GM12878 (cell line): Measurements from ENCODE around the gene SMOC2. TPM values are rescaled to one million over a fixed set of nuclear protein-coding genes. Genes with fewer than 3 reads are reported as not detected.
A peak's percentile ranks its signal among the peaks of the same experiment; 100 is the strongest.

Source experiments
- ATAC-seq: fragments of 200-7000 bp; cut with Tn5 transposase; 3 replicates; pipeline ENCODE4 v1.9.1; 2020; ENCODE audit warnings: mild to moderate bottlenecking, moderate library complexity
- BruUV-seq: library from RNA; stranded (reverse); fragments of 400-500 nt; replicated peaks from 2 replicates; lab custom pipeline; 2021; lab: Mats Ljungman, UMichigan
- CTCF ChIA-PET: fragments of 300-600 bp; sonication (Branson Sonifier 250); formaldehyde crosslinking; extraction: SDS; loops from one replicate; lab custom pipeline; 2021; ENCODE audit warnings: inconsistent platforms; lab: Yijun Ruan, JAX
- POLR2A ChIA-PET: fragments of 350-600 bp; formaldehyde crosslinking; extraction: SDS; loops from one replicate; lab custom pipeline; 2021; ENCODE audit warnings: inconsistent platforms; lab: Charles Lee
- RAD21 ChIA-PET: fragments of 300-600 bp; sonication (Branson Sonifier 250); formaldehyde crosslinking; loops from one replicate; lab custom pipeline; 2023; ENCODE audit warnings: antibody characterized with exemption; ENCODE audit not compliant: unreplicated experiment; lab: Charles Lee
- SMC1A ChIA-PET: fragments of 300-600 bp; sonication (Branson Sonifier 250); formaldehyde crosslinking; loops from one replicate; lab custom pipeline; 2023; ENCODE audit not compliant: unreplicated experiment, uncharacterized antibody; lab: Charles Lee
- DNase-seq: peaks from one replicate; pipeline ENCODE4 v3.0.0-alpha.2; 2011; ENCODE audit warnings: low read depth, low spot score
- FAIRE-seq: peaks from 3 replicates; lab custom pipeline; 2011; peaks lifted over from hg19 to GRCh38; lab: Jason Lieb, UNC
- H2AFZ ChIP-seq: 2 replicates; pipeline ENCODE4 v1.6.0; 2011; ENCODE audit warnings: low read depth, low read length, control low read depth; ENCODE audit not compliant: control insufficient read depth
- H3K27ac ChIP-seq: 2 replicates; pipeline ENCODE4 v1.5.1; 2011; ENCODE audit warnings: control low read depth; ENCODE audit not compliant: control insufficient read depth, insufficient read depth
- H3K27me3 ChIP-seq, 2 experiments: replicated peaks in 1 of 2; 2 replicates each; pipeline versions ENCODE4 v1.6.0 to v1.6.1; 2011; ENCODE audit warnings: low read length in 1 of 2; ENCODE audit not compliant: control insufficient read depth in 2 of 2, insufficient read depth in 2 of 2
- H3K36me3 ChIP-seq, 2 experiments: 2 replicates each; pipeline ENCODE4 v1.5.1; 2011; ENCODE audit warnings: low read length in 1 of 2; ENCODE audit not compliant: control insufficient read depth in 2 of 2, insufficient read depth in 2 of 2
- H3K4me1 ChIP-seq: 2 replicates; pipeline ENCODE4 v1.6.1; 2011; ENCODE audit warnings: mild to moderate bottlenecking, low read length, moderate library complexity, mixed read lengths; ENCODE audit not compliant: control insufficient read depth, insufficient read depth
- H3K4me2 ChIP-seq: 2 replicates; pipeline ENCODE4 v1.6.0; 2011; ENCODE audit warnings: control low read depth; ENCODE audit not compliant: control insufficient read depth, insufficient read depth
- H3K4me3 ChIP-seq: fragments of 200-600 bp; sonication (generic); 2 replicates; pipeline ENCODE4 v1.5.1; 2016
- H3K79me2 ChIP-seq: 2 replicates; pipeline ENCODE4 v1.6.0; 2011; ENCODE audit warnings: low read length; ENCODE audit not compliant: control insufficient read depth, insufficient read depth
- H3K9ac ChIP-seq: 2 replicates; pipeline ENCODE4 v1.8.0; 2011; ENCODE audit warnings: low read length, control low read depth, mixed read lengths; ENCODE audit not compliant: control insufficient read depth, insufficient read depth
- H3K9me3 ChIP-seq: replicated peaks from 3 replicates; pipeline ENCODE4 v1.5.1; 2011; ENCODE audit warnings: mild to moderate bottlenecking, low read length; ENCODE audit not compliant: control insufficient read depth, insufficient read depth
- H4K20me1 ChIP-seq: 2 replicates; pipeline ENCODE4 v1.6.0; 2011; ENCODE audit not compliant: control insufficient read depth, insufficient read depth
- GABPA ChIP-seq: IDR thresholded peaks from 2 replicates; pipeline ENCODE4 v1.6.1; 2014; ENCODE audit warnings: antibody characterized with exemption, low read depth, mild to moderate bottlenecking, inconsistent platforms
- IRF5 ChIP-seq: fragments of 450-650 bp; IDR thresholded peaks from 2 replicates; pipeline ENCODE4 v1.6.1; 2017; ENCODE audit warnings: borderline replicate concordance
- NFYA ChIP-seq: IDR thresholded peaks from 2 replicates; pipeline ENCODE4 v1.6.1; 2011; ENCODE audit warnings: low read depth, mild to moderate bottlenecking, low read length, improper control_type of control experiment, borderline replicate concordance
- NR2F1 ChIP-seq: fragments of 450-650 bp; conservative IDR thresholded peaks from 2 replicates; pipeline ENCODE4 v1.6.1; 2017; ENCODE audit warnings: mild to moderate bottlenecking
- RBBP5 ChIP-seq: fragments of 200-600 bp; sonication (generic); conservative IDR thresholded peaks from 2 replicates; pipeline ENCODE4 v1.6.1; 2016
- SMAD1 ChIP-seq: fragments of 450-650 bp; IDR thresholded peaks from 2 replicates; pipeline ENCODE4 v1.6.1; 2018; ENCODE audit warnings: mild to moderate bottlenecking, low read depth; ENCODE audit not compliant: partially characterized antibody
- SUZ12 ChIP-seq: fragments of 200-600 bp; sonication (generic); IDR thresholded peaks from one replicate; pipeline ENCODE4 v1.6.1; 2018; ENCODE audit warnings: antibody characterized with exemption, mild to moderate bottlenecking; ENCODE audit not compliant: unreplicated experiment
- YBX1 ChIP-seq: fragments of 450-650 bp; IDR thresholded peaks from 2 replicates; pipeline ENCODE4 v1.6.1; 2016; ENCODE audit warnings: antibody characterized with exemption
- ZNF24 ChIP-seq: fragments of 450-650 bp; IDR thresholded peaks from 2 replicates; pipeline ENCODE4 v1.6.1; 2017; ENCODE audit warnings: antibody characterized with exemption, mild to moderate bottlenecking
- ZZZ3 ChIP-seq: IDR thresholded peaks from 2 replicates; pipeline ENCODE4 v1.6.1; 2011; ENCODE audit warnings: low read depth; ENCODE audit not compliant: control insufficient read depth, insufficient read length
- WGBS: methylation state at CpG from one replicate; pipeline ENCODE4 v1.1.6; 2016; ENCODE audit warnings: low lambda C conversion rate; ENCODE audit not compliant: insufficient replicate concordance, insufficient coverage; ENCODE audit errors: missing lambda C conversion rate; 5-methylcytosine and 5-hydroxymethylcytosine counted together
- in situ Hi-C: fragments of 300-500 bp; cut with MboI; formaldehyde crosslinking; loops from 9 replicates; pipeline ENCODE4 v1.14.3; 2018; ENCODE audit warnings: mixed read lengths
- intact Hi-C: fragments of 100-400 bp; cut with micrococcal nuclease; formaldehyde crosslinking; loops from one replicate; pipeline ENCODE4 v1.14.2; 2022; ENCODE audit not compliant: unreplicated experiment
- polyA plus RNA-seq, 11 experiments: library from polyadenylated mRNA; depleted of rRNA in 4 of 11; unstranded in 6 of 11; stranded (reverse) in 5 of 11; fragments of >200 nt; fragmentation: Nextera tagmentation in 4 of 11; fragmentation: Illumina TruSeq in 1 of 11; extraction: Ambion mirVana in 4 of 11; extraction: Trizol in 1 of 11; gene quantifications; 1 replicate in 1 of 11; 2 replicates in 10 of 11; pipeline versions ENCODE4 v1.2.1 to v1.2.3, GENCODE V29; 2011 to 2016; ENCODE audit warnings: inconsistent platforms in 2 of 11, missing spikeins in 2 of 11, low read depth in 1 of 11
- total RNA-seq, 4 experiments: library from RNA; depleted of rRNA in 3 of 4; stranded (reverse); fragments of >200 nt in 3 of 4; fragmentation: Illumina TruSeq in 1 of 4; extraction: Trizol in 1 of 4; gene quantifications; 2 replicates each; pipeline versions ENCODE4 v1.2.1 to v1.2.3, GENCODE V29; 2013 to 2021

The SMOC2 gene
- total and polyA plus RNA-seq, 10 of the 15 experiments (the other 5 are each of a cell fraction or from before 2014, with no cell fraction given), result 0.10 to 0.12 TPM; not detected in 8

GRCh38 chr6:168624540-168624939 lies 183.6 kb downstream of the SMOC2 start:
- Histone ChIP-seq H3K9me3 (no peaks in the 10 kb centered on the region; the same call in 2 of the 3 replicates), H3K9ac (no peak overlapping the region), H3K4me1 (no peaks in the 10 kb centered on the region), H3K27me3 (no peaks in the 10 kb centered on the region), H3K27ac (no peak overlapping the region), H4K20me1 (no peaks in the 10 kb centered on the region), H2AFZ (no peak overlapping the region), H3K36me3 (no peaks in the 10 kb centered on the region), H3K4me2 (no peak overlapping the region), H3K79me2 (no peaks in the 10 kb centered on the region), H3K4me3 (no peak overlapping the region)
- ChIA-PET CTCF (no interaction called here), POLR2A (no interaction called here), RAD21 (no interaction called here), SMC1A (no interaction called here)
- 83% methylated on average over 2 of the region's 2 CpGs for WGBS
- FAIRE-seq (no peak), ATAC-seq (no peak), DNase-seq (no peak)
- in situ Hi-C loops, result no loop called here
- intact Hi-C loops, result no loop called here
- TF ChIP-seq SUZ12 (no peak), RBBP5 (no peak), YBX1 (no peak), IRF5 (0 out of 2 replicates have a peak, but pooled peaks have one; percentile 19)
- BruUV-seq, result no TSS peak

DNA sequence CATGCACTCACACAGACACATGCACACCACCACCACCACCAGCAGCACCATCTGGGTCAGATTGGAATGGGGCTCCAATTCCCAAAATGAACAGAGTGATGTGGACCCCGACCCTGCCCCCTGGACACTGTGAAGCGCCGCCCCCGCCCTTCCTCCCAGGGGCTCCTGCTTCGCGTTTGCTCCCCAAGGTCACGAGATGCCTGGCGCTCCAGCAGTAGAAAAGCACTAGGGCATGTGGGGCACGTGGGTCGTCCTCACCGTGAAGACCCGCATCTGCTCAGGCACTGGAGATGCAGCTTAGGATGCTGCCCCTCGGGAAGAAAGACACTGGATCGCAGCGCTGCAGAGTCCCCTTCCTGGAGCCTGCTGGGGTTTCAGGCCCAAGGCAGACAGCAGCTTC lies 184.0 kb downstream of the SMOC2 start:
- H2AFZ ChIP-seq, result no peak overlapping the region
- H3K27me3 ChIP-seq, result no peaks in the 10 kb centered on the region
- intact Hi-C loops (no loop called here), in situ Hi-C loops (no loop called here)
- POLR2A ChIA-PET, result no interaction called here
- CTCF ChIA-PET, result no interaction called here
- RAD21 ChIA-PET, result no interaction called here
- BruUV-seq, result no TSS peak
- no peaks in the 10 kb centered on the region for H3K79me2 ChIP-seq
- H3K9me3 ChIP-seq, result no peaks in the 10 kb centered on the region; the same call in 2 of the 3 replicates
- FAIRE-seq (no peak), ATAC-seq (no peak)
- H3K9ac ChIP-seq, result no peak overlapping the region
- no peak overlapping the region for H3K27ac ChIP-seq
- H3K4me3 ChIP-seq, result no peak overlapping the region
- H3K4me1 ChIP-seq, result no peaks in the 10 kb centered on the region
- no peaks in the 10 kb centered on the region for H4K20me1 ChIP-seq
- no peak overlapping the region for H3K4me2 ChIP-seq
- 59% methylated on average over 15 of the region's 15 CpGs for WGBS
- SMC1A ChIA-PET, result no interaction called here
- TF ChIP-seq SMAD1, result no peak
- no peak for TF ChIP-seq ZZZ3
- no peak for TF ChIP-seq NFYA
- no peak for TF ChIP-seq ZNF24
- TF ChIP-seq NR2F1, result no peak
- TF ChIP-seq GABPA, result no peak
- TF ChIP-seq, all 136 proteins: peak for 0
- no peaks in the 10 kb centered on the region for H3K36me3 ChIP-seq
- DNase-seq, result no peak
